MM.1S (cell line): Measurements from ENCODE around the gene FGF9.

Source experiments
- CTCF ChIP-seq: fragments of 300-600 bp; sonication (generic); IDR thresholded peaks from 2 replicates; pipeline ENCODE4 v1.5.1; 2016; ENCODE audit warnings: antibody characterized with exemption, low read length, mixed read lengths
- EZH2 ChIP-seq: fragments of 300-600 bp; sonication (generic); optimal IDR thresholded peaks from 2 replicates; pipeline ENCODE3; 2017; ENCODE audit warnings: low read depth, mild to moderate bottlenecking, antibody characterized with exemption, low read length, mixed read lengths

GRCh38 chr13:21688056-21688455, 17.2 kb downstream of the FGF9 start:
- TF ChIP-seq EZH2: no peak
- no peak for TF ChIP-seq CTCF
